WTC11 (cell line): ENCODE results near the gene SHLD1. TPM values are rescaled to one million over a fixed set of nuclear protein-coding genes. Genes with fewer than 3 reads are reported as not detected.

Experiments
- ATAC-seq: fragments of 200-7000 bp; cut with Tn5 transposase; 2 replicates; pipeline ENCODE4 v1.10.0; 2021; ENCODE audit warnings: mild to moderate bottlenecking, moderate library complexity
- CTCF ChIA-PET: fragments of 300-600 bp; sonication (Branson Sonifier 250); formaldehyde crosslinking; loops from one replicate; lab custom pipeline; 2021; ENCODE audit warnings: antibody characterized with exemption; lab: Charles Lee
- POLR2A ChIA-PET: fragments of 350-600 bp; sonication (Branson Sonifier 250); formaldehyde crosslinking; loops from one replicate; lab custom pipeline; 2021; ENCODE audit warnings: antibody characterized with exemption; lab: Charles Lee
- DNase-seq: peaks from one replicate; pipeline ENCODE4 v3.0.0; 2021; ENCODE audit warnings: low spot score
- H3K27ac Mint-ChIP-seq: 2 replicates; pipeline ENCODE4 v1.8.0; 2021; ENCODE audit warnings: mixed read lengths
- H3K27me3 Mint-ChIP-seq: 2 replicates; pipeline ENCODE4 v1.8.0; 2021; ENCODE audit warnings: low read depth, mild to moderate bottlenecking, moderate library complexity, mixed read lengths
- H3K36me3 Mint-ChIP-seq: 2 replicates; pipeline ENCODE4 v1.8.0; 2021; ENCODE audit warnings: mixed read lengths
- H3K4me1 Mint-ChIP-seq: 2 replicates; pipeline ENCODE4 v1.8.0; 2022; ENCODE audit warnings: mixed read lengths
- H3K4me3 Mint-ChIP-seq: 2 replicates; pipeline ENCODE4 v1.8.0; 2021; ENCODE audit warnings: mild to moderate bottlenecking, moderate library complexity, mixed read lengths
- H3K9me3 Mint-ChIP-seq: 2 replicates; pipeline ENCODE4 v1.8.0; 2021; ENCODE audit warnings: mixed read lengths
- CBFB ChIP-seq: sonication (generic); formaldehyde crosslinking; IDR thresholded peaks from 2 replicates; pipeline ENCODE4 v1.8.1; 2022; ENCODE audit warnings: mild to moderate bottlenecking, low read depth, missing genetic modification reagents
- EMX1 ChIP-seq: fragments of 250-450 bp; sonication (Bioruptor Pico); IDR thresholded peaks from 2 replicates; pipeline ENCODE4 v1.8.0; 2021; ENCODE audit warnings: mild to moderate bottlenecking
- ERG ChIP-seq: fragments of 250-450 bp; sonication (Bioruptor Pico); IDR thresholded peaks from 2 replicates; pipeline ENCODE4 v1.8.0; 2021; ENCODE audit warnings: mild to moderate bottlenecking
- FOXP1 ChIP-seq: sonication (generic); formaldehyde crosslinking; IDR thresholded peaks from 2 replicates; pipeline ENCODE4 v1.8.0; 2022; ENCODE audit warnings: missing genetic modification reagents, mild to moderate bottlenecking, moderate library complexity, borderline replicate concordance
- GABPB1 ChIP-seq: sonication (generic); formaldehyde crosslinking; IDR thresholded peaks from 2 replicates; pipeline ENCODE4 v1.8.1; 2023; ENCODE audit warnings: mild to moderate bottlenecking, missing genetic modification reagents
- JUN ChIP-seq: sonication (generic); formaldehyde crosslinking; IDR thresholded peaks from 2 replicates; pipeline ENCODE4 v1.8.0; 2023; ENCODE audit warnings: mild to moderate bottlenecking, missing genetic modification reagents
- NFYB ChIP-seq: sonication (generic); formaldehyde crosslinking; conservative IDR thresholded peaks from 2 replicates; pipeline ENCODE4 v1.8.0; 2022; ENCODE audit warnings: low read depth, missing genetic modification reagents
- RORB ChIP-seq: fragments of 250-450 bp; sonication (Bioruptor Pico); IDR thresholded peaks from 2 replicates; pipeline ENCODE4 v1.9.0; 2021; ENCODE audit warnings: mild to moderate bottlenecking
- SMAD3 ChIP-seq: sonication (generic); formaldehyde crosslinking; IDR thresholded peaks from 2 replicates; pipeline ENCODE4 v1.8.0; 2022; ENCODE audit warnings: missing genetic modification reagents, mild to moderate bottlenecking, borderline replicate concordance
- SOX15 ChIP-seq: fragments of 250-450 bp; sonication (Bioruptor Pico); IDR thresholded peaks from 2 replicates; pipeline ENCODE4 v1.9.0; 2021; ENCODE audit warnings: mild to moderate bottlenecking
- ZNF232 ChIP-seq: sonication (generic); formaldehyde crosslinking; IDR thresholded peaks from 2 replicates; pipeline ENCODE4 v1.8.0; 2022; ENCODE audit warnings: mild to moderate bottlenecking, missing genetic modification reagents
- ZNF263 ChIP-seq: sonication (generic); formaldehyde crosslinking; IDR thresholded peaks from 2 replicates; pipeline ENCODE4 v1.8.1; 2022; ENCODE audit warnings: low read depth, mild to moderate bottlenecking, moderate library complexity, missing genetic modification reagents
- ZNF317 ChIP-seq: sonication (generic); formaldehyde crosslinking; IDR thresholded peaks from 2 replicates; pipeline ENCODE4 v1.8.1; 2023; ENCODE audit warnings: low read depth, mild to moderate bottlenecking, moderate library complexity, missing genetic modification reagents, borderline replicate concordance
- ZNF423 ChIP-seq: fragments of 250-450 bp; sonication (Bioruptor Pico); IDR thresholded peaks from 2 replicates; pipeline ENCODE4 v2.1.2; 2022; ENCODE audit warnings: mild to moderate bottlenecking, moderate library complexity
- ZNF532 ChIP-seq: fragments of 250-450 bp; sonication (Bioruptor Pico); IDR thresholded peaks from 2 replicates; pipeline ENCODE4 v1.9.0; 2021; ENCODE audit warnings: mild to moderate bottlenecking, borderline replicate concordance
- total RNA-seq: library from RNA; stranded (reverse); gene quantifications from 3 replicates; pipeline ENCODE4 v1.2.3, GENCODE V29; 2021
- TF ChIP-seq, protein P1 (sequence below): sonication (generic); formaldehyde crosslinking; IDR thresholded peaks from 2 replicates; pipeline ENCODE4 v1.8.0; 2023; ENCODE audit warnings: missing genetic modification reagents, mild to moderate bottlenecking, borderline replicate concordance
- TF ChIP-seq, protein P2 (sequence below): sonication (generic); formaldehyde crosslinking; IDR thresholded peaks from 2 replicates; pipeline ENCODE4 v1.8.0; 2022; ENCODE audit warnings: mild to moderate bottlenecking, missing genetic modification reagents
- TF ChIP-seq, protein P3 (sequence below): sonication (generic); formaldehyde crosslinking; IDR thresholded peaks from 2 replicates; pipeline ENCODE4 v1.8.1; 2022; ENCODE audit warnings: low read depth, mild to moderate bottlenecking, moderate library complexity, missing genetic modification reagents, borderline replicate concordance

SHLD1 gene
- total RNA-seq, 1 experiment from 2014 or later = 4.1 TPM

DNA sequence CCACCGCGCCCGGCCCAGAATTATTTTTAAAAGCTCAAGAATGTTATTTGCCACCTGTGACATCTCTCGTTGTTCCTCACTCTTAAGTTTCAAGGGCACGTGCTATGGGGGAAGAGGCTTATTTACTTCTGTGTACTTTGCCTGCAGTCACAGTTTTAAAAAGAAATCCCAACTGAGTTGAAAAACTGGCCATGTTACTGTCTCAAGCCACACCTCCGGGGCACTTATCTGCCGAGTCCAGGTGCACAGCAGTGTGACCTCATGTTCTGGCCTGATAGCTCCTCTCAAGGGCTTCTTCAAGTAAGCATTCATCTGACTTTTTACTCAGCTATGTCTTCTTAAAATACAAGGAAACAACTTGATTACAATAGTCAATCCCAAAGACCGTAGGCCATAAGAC, 34.5 kb downstream of the SHLD1 start:
- Mint-ChIP-seq H3K27ac (no peak overlapping the region), H3K9me3 (no peaks in the 10 kb centered on the region), H3K36me3 (no peaks in the 10 kb centered on the region), H3K27me3 (no peaks in the 10 kb centered on the region), H3K4me3 (no peak overlapping the region), H3K4me1 (peaks cover 11% of the 10 kb centered on the region)
- ATAC-seq (no peak), DNase-seq (no peak)
- TF ChIP-seq RORB (CRISPR knock-in tag) = no peak
- ChIA-PET CTCF (interaction anchor here (0.9 to 1.2 kb wide), 2 partner anchors 228 to 255 kb away, joined by 3 to 5 read pairs; no protein-coding TSS in a partner anchor), POLR2A (no interaction called here)

DNA sequence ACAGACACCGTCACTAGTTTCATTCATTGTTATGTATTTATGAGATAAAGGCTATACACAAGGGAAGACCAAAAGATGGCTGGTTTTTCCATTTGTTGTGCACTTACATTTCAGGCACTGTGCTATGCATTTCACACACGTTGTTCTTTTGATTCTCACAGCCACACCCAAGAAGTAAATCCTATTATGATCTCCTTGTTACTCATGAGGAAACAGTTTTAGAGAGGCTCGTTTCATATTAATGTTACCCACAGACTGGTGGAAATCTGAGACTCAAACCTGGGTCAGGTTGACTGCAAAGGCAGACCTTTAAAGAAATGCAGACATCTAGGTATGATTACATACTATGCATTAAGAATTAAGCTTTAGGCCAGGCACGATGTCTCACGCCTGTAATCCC, 34.9 kb downstream of the SHLD1 start:
- ATAC-seq (no peak), DNase-seq (no peak)
- Mint-ChIP-seq H3K27ac (no peak overlapping the region), H3K9me3 (no peaks in the 10 kb centered on the region), H3K36me3 (no peaks in the 10 kb centered on the region), H3K27me3 (no peaks in the 10 kb centered on the region), H3K4me1 (peaks cover 13% of the 10 kb centered on the region), H3K4me3 (no peak overlapping the region)
- CTCF ChIA-PET = interaction anchor here (0.7 to 1.2 kb wide), 3 partner anchors 37 to 255 kb away, joined by 3 to 5 read pairs (median 4); no protein-coding TSS in a partner anchor
- TF ChIP-seq, protein P1, sequence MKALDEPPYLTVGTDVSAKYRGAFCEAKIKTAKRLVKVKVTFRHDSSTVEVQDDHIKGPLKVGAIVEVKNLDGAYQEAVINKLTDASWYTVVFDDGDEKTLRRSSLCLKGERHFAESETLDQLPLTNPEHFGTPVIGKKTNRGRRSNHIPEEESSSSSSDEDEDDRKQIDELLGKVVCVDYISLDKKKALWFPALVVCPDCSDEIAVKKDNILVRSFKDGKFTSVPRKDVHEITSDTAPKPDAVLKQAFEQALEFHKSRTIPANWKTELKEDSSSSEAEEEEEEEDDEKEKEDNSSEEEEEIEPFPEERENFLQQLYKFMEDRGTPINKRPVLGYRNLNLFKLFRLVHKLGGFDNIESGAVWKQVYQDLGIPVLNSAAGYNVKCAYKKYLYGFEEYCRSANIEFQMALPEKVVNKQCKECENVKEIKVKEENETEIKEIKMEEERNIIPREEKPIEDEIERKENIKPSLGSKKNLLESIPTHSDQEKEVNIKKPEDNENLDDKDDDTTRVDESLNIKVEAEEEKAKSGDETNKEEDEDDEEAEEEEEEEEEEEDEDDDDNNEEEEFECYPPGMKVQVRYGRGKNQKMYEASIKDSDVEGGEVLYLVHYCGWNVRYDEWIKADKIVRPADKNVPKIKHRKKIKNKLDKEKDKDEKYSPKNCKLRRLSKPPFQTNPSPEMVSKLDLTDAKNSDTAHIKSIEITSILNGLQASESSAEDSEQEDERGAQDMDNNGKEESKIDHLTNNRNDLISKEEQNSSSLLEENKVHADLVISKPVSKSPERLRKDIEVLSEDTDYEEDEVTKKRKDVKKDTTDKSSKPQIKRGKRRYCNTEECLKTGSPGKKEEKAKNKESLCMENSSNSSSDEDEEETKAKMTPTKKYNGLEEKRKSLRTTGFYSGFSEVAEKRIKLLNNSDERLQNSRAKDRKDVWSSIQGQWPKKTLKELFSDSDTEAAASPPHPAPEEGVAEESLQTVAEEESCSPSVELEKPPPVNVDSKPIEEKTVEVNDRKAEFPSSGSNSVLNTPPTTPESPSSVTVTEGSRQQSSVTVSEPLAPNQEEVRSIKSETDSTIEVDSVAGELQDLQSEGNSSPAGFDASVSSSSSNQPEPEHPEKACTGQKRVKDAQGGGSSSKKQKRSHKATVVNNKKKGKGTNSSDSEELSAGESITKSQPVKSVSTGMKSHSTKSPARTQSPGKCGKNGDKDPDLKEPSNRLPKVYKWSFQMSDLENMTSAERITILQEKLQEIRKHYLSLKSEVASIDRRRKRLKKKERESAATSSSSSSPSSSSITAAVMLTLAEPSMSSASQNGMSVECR (CRISPR knock-in tag) = no peak
- TF ChIP-seq SOX15 (CRISPR knock-in tag) (no peak), SMAD3 (CRISPR knock-in tag) (no peak), ZNF263 (no peak), JUN (CRISPR knock-in tag) (no peak), GABPB1 (no peak), ZNF532 (CRISPR knock-in tag) (no peak), ZNF232 (CRISPR knock-in tag) (no peak), EMX1 (CRISPR knock-in tag) (no peak), ZNF423 (CRISPR knock-in tag) (no peak), FOXP1 (CRISPR knock-in tag) (no peak), NFYB (no peak), CBFB (no peak), ZNF317 (CRISPR knock-in tag) (no peak), ERG (CRISPR knock-in tag) (no peak)
- TF ChIP-seq, protein P2, sequence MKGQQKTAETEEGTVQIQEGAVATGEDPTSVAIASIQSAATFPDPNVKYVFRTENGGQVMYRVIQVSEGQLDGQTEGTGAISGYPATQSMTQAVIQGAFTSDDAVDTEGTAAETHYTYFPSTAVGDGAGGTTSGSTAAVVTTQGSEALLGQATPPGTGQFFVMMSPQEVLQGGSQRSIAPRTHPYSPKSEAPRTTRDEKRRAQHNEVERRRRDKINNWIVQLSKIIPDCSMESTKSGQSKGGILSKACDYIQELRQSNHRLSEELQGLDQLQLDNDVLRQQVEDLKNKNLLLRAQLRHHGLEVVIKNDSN (CRISPR knock-in tag) = no peak
- TF ChIP-seq, protein P3, sequence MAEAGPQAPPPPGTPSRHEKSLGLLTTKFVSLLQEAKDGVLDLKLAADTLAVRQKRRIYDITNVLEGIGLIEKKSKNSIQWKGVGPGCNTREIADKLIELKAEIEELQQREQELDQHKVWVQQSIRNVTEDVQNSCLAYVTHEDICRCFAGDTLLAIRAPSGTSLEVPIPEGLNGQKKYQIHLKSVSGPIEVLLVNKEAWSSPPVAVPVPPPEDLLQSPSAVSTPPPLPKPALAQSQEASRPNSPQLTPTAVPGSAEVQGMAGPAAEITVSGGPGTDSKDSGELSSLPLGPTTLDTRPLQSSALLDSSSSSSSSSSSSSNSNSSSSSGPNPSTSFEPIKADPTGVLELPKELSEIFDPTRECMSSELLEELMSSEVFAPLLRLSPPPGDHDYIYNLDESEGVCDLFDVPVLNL (CRISPR knock-in tag) = no peak
- POLR2A ChIA-PET = no interaction called here
